ENCODE measurements around the gene CKAP5.

CKAP5 gene

GRCh38 chr11:46778416-46778815, 67.7 kb downstream of the CKAP5 start:
- no peak for DNase-seq (ENCODE audit: low read depth)
- TF ChIP-seq CTCF (IDR thresholded peaks at IDR 0.05; ENCODE audit: insufficient read depth, low read depth, low read length, missing control alignments): no peak
- no peak overlapping the region for H3K4me3 ChIP-seq (ENCODE audit: low read length)

- no peak overlapping the region for H3K4me3 ChIP-seq (ENCODE audit: low read length)
- no peak for TF ChIP-seq CTCF (IDR thresholded peaks at IDR 0.05; ENCODE audit: insufficient read depth, low read depth, low read length, missing control alignments)
- no peak for DNase-seq (ENCODE audit: low read depth)
These were observed 69.2 kb downstream of the CKAP5 start for GRCh38 chr11:46776878-46777277.

- no peak for DNase-seq (ENCODE audit: low read depth)
- H3K4me3 ChIP-seq (ENCODE audit: low read length): no peak overlapping the region
- TF ChIP-seq CTCF (IDR thresholded peaks at IDR 0.05; ENCODE audit: insufficient read depth, low read depth, low read length, missing control alignments): no peak
These were observed 76.4 kb downstream of the CKAP5 start for GRCh38 chr11:46769636-46770221.

DNA sequence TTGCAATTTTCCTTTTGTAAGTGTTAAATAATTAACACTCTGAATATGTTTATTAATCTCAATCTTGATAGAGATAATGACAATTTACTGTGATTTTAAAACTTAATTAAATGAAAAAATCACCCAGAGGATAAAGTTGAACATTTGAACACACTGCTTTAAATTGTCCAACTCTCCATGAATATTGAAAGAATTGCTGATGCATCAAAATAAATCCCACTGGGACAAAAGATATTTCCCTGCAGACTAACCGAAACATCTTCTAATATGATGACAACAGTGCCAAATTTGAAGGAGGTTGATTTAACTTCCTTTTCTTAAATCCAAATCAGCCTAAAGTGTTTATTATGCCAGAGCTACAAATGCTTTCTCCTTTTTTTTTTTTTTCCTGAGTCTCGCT, 79.4 kb downstream of the CKAP5 start:
- H3K4me3 ChIP-seq (ENCODE audit: low read length): no peak overlapping the region
- no peak for TF ChIP-seq CTCF (IDR thresholded peaks at IDR 0.05; ENCODE audit: insufficient read depth, low read depth, low read length, missing control alignments)
- no peak for DNase-seq (ENCODE audit: low read depth)

- DNase-seq (ENCODE audit: low read depth): no peak
- no peak overlapping the region for H3K4me3 ChIP-seq (ENCODE audit: low read length)
- no peak for TF ChIP-seq CTCF (IDR thresholded peaks at IDR 0.05; ENCODE audit: insufficient read depth, low read depth, low read length, missing control alignments)
These were observed 83.8 kb downstream of the CKAP5 start for GRCh38 chr11:46762248-46762647.

DNA sequence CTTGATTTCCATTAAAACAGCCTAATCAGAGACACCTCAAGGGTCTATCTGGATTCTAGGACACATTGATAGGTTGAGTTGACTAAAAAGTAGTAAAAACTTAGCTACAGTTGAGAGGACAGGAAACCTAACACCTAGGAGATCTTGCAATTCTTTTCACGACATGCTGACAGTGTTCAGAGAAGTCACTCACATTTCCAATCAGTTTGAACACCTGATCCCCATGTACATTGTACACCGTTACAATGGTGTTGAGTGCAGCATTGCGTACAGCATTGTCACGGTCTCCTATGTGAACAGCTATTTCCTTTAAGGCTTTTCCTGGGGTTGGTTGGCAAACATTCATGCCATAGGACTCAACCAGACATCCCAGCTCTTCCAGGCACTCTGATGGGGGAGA, 84.3 kb downstream of the CKAP5 start:
- TF ChIP-seq CTCF (IDR thresholded peaks at IDR 0.05; ENCODE audit: insufficient read depth, low read depth, low read length, missing control alignments): no peak
- no peak overlapping the region for H3K4me3 ChIP-seq (ENCODE audit: low read length)
- no peak for DNase-seq (ENCODE audit: low read depth)

DNA sequence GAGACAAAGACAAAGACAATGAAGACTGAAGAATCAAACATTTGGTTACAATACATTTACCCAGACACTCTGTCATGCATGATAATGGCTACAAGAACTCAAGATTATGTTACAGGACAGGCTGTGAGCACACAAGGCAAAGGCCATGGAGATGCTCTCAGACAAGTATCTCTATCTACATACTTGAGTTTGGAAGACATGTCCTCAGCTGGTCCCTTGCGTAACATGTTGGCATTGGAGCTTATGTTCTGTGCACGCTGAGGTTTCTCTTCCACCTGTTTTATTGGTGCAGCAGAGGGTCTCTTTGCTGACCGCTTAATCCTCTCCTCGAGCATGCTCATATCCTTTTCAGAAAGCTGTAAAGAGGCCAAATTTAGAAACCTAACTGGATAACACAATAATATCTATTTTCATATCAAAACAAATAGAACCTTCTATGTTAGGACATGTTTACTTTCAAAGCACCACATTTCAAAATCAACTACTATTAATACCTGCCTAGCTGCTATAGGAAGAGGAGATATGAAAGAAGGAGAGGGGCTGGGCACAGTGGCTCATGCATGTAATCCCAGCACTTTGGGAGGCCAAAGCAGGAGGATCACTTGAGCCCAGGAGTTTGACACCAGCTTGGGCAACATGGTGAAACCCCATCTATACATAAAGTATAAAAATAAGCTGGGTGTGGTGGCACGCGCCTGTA, 85.5 kb downstream of the CKAP5 start:
- DNase-seq (ENCODE audit: low read depth): no peak
- no peak overlapping the region for H3K4me3 ChIP-seq (ENCODE audit: low read length)
- TF ChIP-seq CTCF (IDR thresholded peaks at IDR 0.05; ENCODE audit: insufficient read depth, low read depth, low read length, missing control alignments): no peak
